ENCODE data around the gene KLK6.

GRCh38 chr19:50972795-50973376 lies 3.5 kb upstream of the KLK6 start:
- TF ChIP-seq POLR2AphosphoS5 (IDR thresholded peaks at IDR 0.05; ENCODE audit: insufficient read depth, low read depth, low read length) (no peak), CTCF (IDR thresholded peaks at IDR 0.05; ENCODE audit: extremely low read depth in 1 of 2, insufficient read depth in 1 of 2, low read depth in 1 of 2, low read length in 2 of 2) (no peak), EZH2 (IDR thresholded peaks at IDR 0.05; ENCODE audit: borderline replicate concordance, low read depth, low read length, severe bottlenecking) (no peak), MYC (IDR thresholded peaks at IDR 0.05; ENCODE audit: low read depth, low read length) (no peak), POLR2A (IDR thresholded peaks at IDR 0.05; ENCODE audit: low read depth, low read length) (no peak), GATA2 (IDR thresholded peaks at IDR 0.05; ENCODE audit: insufficient read depth, insufficient read length, low read depth, low read length) (no peak), MAX (IDR thresholded peaks at IDR 0.05; ENCODE audit: insufficient read depth, insufficient read length) (no peak), FOS (IDR thresholded peaks at IDR 0.05; ENCODE audit: borderline replicate concordance, insufficient read depth, low read length) (no peak)

All from endothelial cell of umbilical vein (primary cell).